Spleen (tissue), 7 donors: Measurements from ENCODE around the gene CLIC5.

Experiments used
- CTCF ChIP-seq, 11 experiments: fragments of 200-600 bp in 7 of 11; fragments of 450-650 bp in 4 of 11; sonication (generic) in 4 of 11; IDR thresholded peaks in 8 of 11; conservative IDR thresholded peaks in 3 of 11; 1 replicate in 7 of 11; 2 replicates in 4 of 11; pipeline versions ENCODE4 v1.4.0 to v1.8.0; 2016 to 2021; ENCODE audit warnings: antibody characterized with exemption in 11 of 11, inconsistent platforms in 4 of 11, mild to moderate bottlenecking in 1 of 11
- POLR2A ChIP-seq, 3 donors: fragments of 450-650 bp; IDR thresholded peaks; one replicate each; pipeline ENCODE4 v1.5.1; 2017; ENCODE audit warnings: antibody characterized with exemption in 3 of 3, mild to moderate bottlenecking in 1 of 3
- POLR2AphosphoS5 ChIP-seq, 3 donors: sonication (generic); formaldehyde crosslinking; IDR thresholded peaks; one replicate each; pipeline ENCODE4 v1.5.1; 2017; ENCODE audit warnings: antibody characterized with exemption in 3 of 3
- donor health status: DM: no; HTN: no; CAD: no; lungs with moderate emphysema.
- donor health status: DM: no; HTN: no; CAD: no.
- donor health status: DM: no; HTN: no; CAD: no.

GRCh38 chr6:45956176-45956575 lies 59.5 kb downstream of the CLIC5 start:
- TF ChIP-seq CTCF (IDR thresholded peaks at IDR 0.05 in 8 of 11, conservative IDR thresholded peaks at IDR 0.05 in 3 of 11) (no peak), POLR2AphosphoS5 (IDR thresholded peaks at IDR 0.05) (no peak), POLR2A (IDR thresholded peaks at IDR 0.05) (no peak)
